ENCODE data around the gene TCP10L. TPM values are rescaled to one million over a fixed set of nuclear protein-coding genes. Genes with fewer than 3 reads are reported as not detected.

TCP10L gene
- total and polyA plus RNA-seq, 2 of the 8 experiments (the other 6 are each of a cell fraction or from before 2014, with no cell fraction given) = 0.45 to 0.99 TPM

GRCh38 chr21:32590130-32590529 lies 4.8 kb upstream of the TCP10L start:
- Histone ChIP-seq H4K20me1 (replicated peaks in 1 of 2; ENCODE audit: control insufficient read depth in 1 of 2, insufficient read depth in 2 of 2, low read length in 2 of 2) (no peaks in the 10 kb centered on the region), H2AK5ac (ENCODE audit: low read depth, low read length) (no peak overlapping the region), H3K56ac (replicated peaks; ENCODE audit: insufficient read length, low read depth, low read length) (no peak overlapping the region), H2AFZ (ENCODE audit: low read length) (no peak overlapping the region), H3K9me3 (ENCODE audit: insufficient read depth in 2 of 2, low read depth in 1 of 2, low read length in 1 of 2) (no peaks in the 10 kb centered on the region), H3K9ac (replicated peaks in 1 of 4; ENCODE audit: extremely low read depth in 1 of 4, low read depth in 3 of 4, low read length in 3 of 4) (no peak overlapping the region), H3K23ac (ENCODE audit: insufficient read length) (no peak overlapping the region), H3K4me2 (ENCODE audit: insufficient read depth in 1 of 2, low read depth in 2 of 2, low read length in 2 of 2) (no peak overlapping the region), H3K4me3 (ENCODE audit: extremely low read depth in 1 of 4, insufficient read depth in 2 of 4, low read depth in 3 of 4, low read length in 4 of 4) (no peak overlapping the region), H3K4ac (replicated peaks; ENCODE audit: insufficient read length, low read depth, low read length) (no peak overlapping the region), H2BK20ac (ENCODE audit: low read length) (no peak overlapping the region), H2BK12ac (ENCODE audit: low read depth, low read length) (no peak overlapping the region), H3K23me2 (ENCODE audit: low read depth, low read length) (peaks cover 9% of the 10 kb centered on the region; the same call in 1 of the 2 replicates), H3K79me1 (ENCODE audit: low read depth, low read length) (no peaks in the 10 kb centered on the region), H3K79me2 (ENCODE audit: control insufficient read depth in 1 of 2, insufficient read depth in 2 of 2, low read length in 2 of 2) (no peaks in the 10 kb centered on the region), H3K36me3 (ENCODE audit: control insufficient read depth in 2 of 4, insufficient read depth in 4 of 4, low read length in 3 of 4) (no peaks in the 10 kb centered on the region), H2BK15ac (ENCODE audit: low read length) (no peak overlapping the region), H4K5ac (ENCODE audit: insufficient read length, low read depth, low read length) (no peak overlapping the region), H4K8ac (ENCODE audit: extremely low read depth, insufficient read depth, low read length) (no peak overlapping the region), H3K4me1 (replicated peaks in 1 of 4; ENCODE audit: control insufficient read depth in 3 of 4, insufficient read depth in 4 of 4, low read length in 3 of 4) (0 out of 7 replicates have a peak, but pooled peaks cover 0 to 2% (median 0%) of the 10 kb centered on the region in 4 experiments), H3K27me3 (replicated peaks in 1 of 4; ENCODE audit: control insufficient read depth in 3 of 4, extremely low read depth in 1 of 4, insufficient read depth in 3 of 4, low read length in 3 of 4) (no peaks in the 10 kb centered on the region; a peak in 1 of 7 replicates), H2BK5ac (ENCODE audit: low read depth, low read length) (no peak overlapping the region), H3K27ac (ENCODE audit: low read depth, low read length) (no peak overlapping the region), H4K91ac (replicated peaks; ENCODE audit: insufficient read length, low read length) (no peak overlapping the region), H2BK120ac (replicated peaks; ENCODE audit: low read depth, low read length) (no peak overlapping the region), H3K18ac (ENCODE audit: extremely low read depth, low read length) (no peak overlapping the region), H3K14ac (ENCODE audit: insufficient read length) (no peak overlapping the region)
- WGBS, 2 experiments (ENCODE audit: extremely low coverage in 1 of 2, insufficient coverage in 1 of 2, insufficient read length in 1 of 2, insufficient replicate concordance in 2 of 2, low coverage in 1 of 2, low lambda C conversion rate in 2 of 2, missing lambda C conversion rate in 1 of 2) = 83% methylated on average over 2 of the region's 4 CpGs; no CpG with 5 or more reads in 1 of the 2 experiments
- DNase-seq (ENCODE audit: low read depth in 1 of 2, low spot score in 2 of 2) (no peak), FAIRE-seq (no peak)
- ChIA-PET POLR2A (ENCODE audit: partially characterized antibody) (interaction anchor here (0.9 to 1.7 kb wide), 2 partner anchors 21 to 194 kb away, joined by 3 read pairs; no protein-coding TSS in a partner anchor), CTCF (ENCODE audit: partially characterized antibody) (interaction anchor here (0.7 to 6.0 kb wide), 5 partner anchors 10 to 753 kb away, joined by 3 to 41 read pairs (median 3); no protein-coding TSS in a partner anchor)
- TF ChIP-seq YY1 (IDR thresholded peaks at IDR 0.05; ENCODE audit: low read depth, low read length) (no peak), BACH1 (IDR thresholded peaks at IDR 0.05; ENCODE audit: low read length) (no peak), RNF2 (IDR thresholded peaks at IDR 0.05; ENCODE audit: borderline replicate concordance, low read depth, low read length, missing control alignments, poor library complexity, severe bottlenecking) (no peak), MAFK (IDR thresholded peaks at IDR 0.05; ENCODE audit: low read depth, low read length) (no peak), SP2 (IDR thresholded peaks at IDR 0.05; ENCODE audit: low read length) (no peak)

Measured in H1 (cell line).